Smooth muscle cell (in vitro differentiated cells): ENCODE measurements around the gene PRKCG. TPM values are rescaled to one million over a fixed set of nuclear protein-coding genes. Genes with fewer than 3 reads are reported as not detected.
A peak's percentile ranks its signal among the peaks of the same experiment; 100 is the strongest.
"Not testable (repeated sequence)": the region's sequence is repeated elsewhere in the genome, so short reads cannot be mapped to it uniquely, and the experiment has no call there.

Experiments
- DNase-seq: peaks from one replicate; lab custom pipeline; 2025; ENCODE audit not compliant: unreplicated experiment; lab: John Stamatoyannopoulos, UW
- H2AFZ ChIP-seq: fragments of 200-600 bp; sonication (generic); 2 replicates; pipeline ENCODE4 v1.6.0; 2016; ENCODE audit warnings: antibody characterized with exemption, low read depth, mild to moderate bottlenecking
- H3F3A ChIP-seq: fragments of 200-600 bp; sonication (generic); 2 replicates; pipeline ENCODE4 v1.6.0; 2017; ENCODE audit warnings: antibody characterized with exemption, low read depth
- H3K27ac ChIP-seq: fragments of 200-600 bp; sonication (generic); 2 replicates; pipeline ENCODE4 v1.5.1; 2016; ENCODE audit warnings: low read depth, mild to moderate bottlenecking
- H3K27me3 ChIP-seq: fragments of 200-600 bp; sonication (generic); 2 replicates; pipeline ENCODE4 v1.6.1; 2016; ENCODE audit warnings: low read depth, mild to moderate bottlenecking
- H3K36me3 ChIP-seq: fragments of 200-600 bp; sonication (generic); 2 replicates; pipeline ENCODE4 v1.5.1; 2016; ENCODE audit warnings: low read depth
- H3K4me1 ChIP-seq: fragments of 200-600 bp; sonication (generic); 2 replicates; pipeline ENCODE4 v1.5.1; 2016; ENCODE audit warnings: low read depth
- H3K4me2 ChIP-seq: fragments of 200-600 bp; sonication (generic); 2 replicates; pipeline ENCODE4 v1.6.0; 2016; ENCODE audit warnings: mild to moderate bottlenecking
- H3K4me3 ChIP-seq: fragments of 200-600 bp; sonication (generic); 2 replicates; pipeline ENCODE4 v1.5.1; 2016; ENCODE audit warnings: mild to moderate bottlenecking
- H3K79me2 ChIP-seq: fragments of 200-600 bp; sonication (generic); 2 replicates; pipeline ENCODE4 v1.6.0; 2016; ENCODE audit warnings: low read depth, mild to moderate bottlenecking
- H3K9ac ChIP-seq: fragments of 200-600 bp; sonication (generic); 2 replicates; pipeline ENCODE4 v1.6.0; 2016; ENCODE audit warnings: low read depth
- H3K9me3 ChIP-seq: fragments of 200-600 bp; sonication (generic); replicated peaks from 2 replicates; pipeline ENCODE4 v1.5.1; 2016; ENCODE audit warnings: low read depth
- H4K20me1 ChIP-seq: fragments of 200-600 bp; sonication (generic); 2 replicates; pipeline ENCODE4 v1.6.0; 2016; ENCODE audit warnings: low read depth
- CTCF ChIP-seq: fragments of 200-600 bp; sonication (generic); IDR thresholded peaks from 2 replicates; pipeline ENCODE4 v1.5.1; 2017; ENCODE audit warnings: borderline replicate concordance, mild to moderate bottlenecking, antibody characterized with exemption; ENCODE audit not compliant: insufficient read depth, poor library complexity, severe bottlenecking
- WGBS: methylation state at CpG from one replicate; pipeline ENCODE4 v1.1.7; 2016; ENCODE audit warnings: low lambda C conversion rate; 5-methylcytosine and 5-hydroxymethylcytosine counted together
- polyA plus RNA-seq: library from polyadenylated mRNA; unstranded; fragments of >200 nt; fragmentation: Nextera tagmentation; extraction: Ambion mirVana; gene quantifications from 2 replicates; pipeline ENCODE4 v1.2.1, GENCODE V29; 2016
- total RNA-seq: library from RNA; depleted of rRNA; stranded (reverse); fragments of >200 nt; gene quantifications from 2 replicates; pipeline ENCODE4 v1.2.3, GENCODE V29; 2014

Gene PRKCG
- total RNA-seq (0.18 TPM in 1 of 2 replicates, not detected in the other), polyA plus RNA-seq (0.51 and 0.59 TPM in 2 replicates)

GRCh38 chr19:53881482-53882390, at the start of gene PRKCG:
PRKCG (plus strand) TSS chr19:53882197; CDS start chr19:53882495, 298 bp downstream.
- no peak within 1 kb of the TSS for H3K9ac ChIP-seq
- peaks cover 10% of the 10 kb centered on the region for H3F3A ChIP-seq
- no peaks in the 10 kb centered on the region for H3K36me3 ChIP-seq
- no peak within 1 kb of the TSS for H2AFZ ChIP-seq
- H3K9me3 ChIP-seq, result no peaks in the 10 kb centered on the region
- 4% methylated on average over 28 of the region's 49 CpGs for WGBS
- DNase-seq, result peak; percentile 30
- TF ChIP-seq CTCF, result peak; percentile 42
- H3K4me3 ChIP-seq, result peak within 1 kb of the TSS; percentile 38
- H3K79me2 ChIP-seq, result no peaks in the 10 kb centered on the region
- H3K4me1 ChIP-seq, result peaks cover 6% of the 10 kb centered on the region
- no peak within 1 kb of the TSS for H3K27ac ChIP-seq
- H3K27me3 ChIP-seq, result peaks cover 59% of the 10 kb centered on the region
- H3K4me2 ChIP-seq, result peak within 1 kb of the TSS; percentile 82
- peaks cover 7% of the 10 kb centered on the region for H4K20me1 ChIP-seq

DNA sequence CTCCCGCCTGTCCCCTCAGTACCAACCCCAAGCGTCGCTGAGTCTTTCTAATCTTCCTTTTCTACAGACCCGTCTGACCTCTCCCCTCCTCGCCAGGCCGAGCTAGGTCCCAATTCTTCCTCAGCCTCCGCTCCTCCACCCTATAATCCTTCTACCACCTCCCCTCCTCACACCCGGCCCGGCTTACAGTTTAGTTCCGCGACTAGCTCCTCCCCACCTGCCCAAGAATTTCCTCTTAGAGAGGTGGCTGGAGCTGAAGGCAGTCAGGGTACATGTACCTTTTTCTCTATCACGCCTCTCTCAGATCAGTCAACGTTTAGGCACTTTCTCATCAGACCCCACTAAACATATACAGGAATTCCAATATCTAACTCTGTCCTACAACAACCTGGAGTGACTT, 49.1 kb upstream of the PRKCG start:
- DNase-seq, H3K4me2 ChIP-seq, H3K4me3 ChIP-seq, H4K20me1 ChIP-seq, H3K9ac ChIP-seq, H3F3A ChIP-seq, H3K9me3 ChIP-seq, H2AFZ ChIP-seq, H3K4me1 ChIP-seq, H3K27ac ChIP-seq, H3K79me2 ChIP-seq, H3K36me3 ChIP-seq: not testable (repeated sequence)
- H3K27me3 ChIP-seq, result peaks cover 40% of the 10 kb centered on the region
- WGBS, result 11% methylated on average over 6 of the region's 13 CpGs

DNA sequence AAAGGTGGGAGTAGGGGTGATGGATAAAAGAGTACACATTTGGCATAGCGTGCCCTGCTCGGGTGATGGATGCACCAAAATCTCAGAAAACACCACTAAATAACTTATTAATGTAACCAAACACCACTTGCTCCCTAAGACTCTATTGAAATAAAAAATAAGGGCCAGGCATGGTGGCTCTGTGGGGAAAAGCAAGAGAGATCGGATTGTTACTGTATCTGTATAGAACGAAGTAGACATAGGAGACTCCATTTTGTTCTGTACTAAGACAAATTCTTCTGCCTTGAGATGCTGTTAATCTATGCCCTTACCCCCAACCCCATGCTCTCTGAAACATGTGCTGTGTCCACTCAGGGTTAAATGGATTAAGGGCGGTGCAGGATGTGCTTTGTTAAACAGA, 43.6 kb upstream of the PRKCG start:
- H3K27me3 ChIP-seq, H2AFZ ChIP-seq, H3K9me3 ChIP-seq, H3K79me2 ChIP-seq, H3K36me3 ChIP-seq, H3K9ac ChIP-seq, H3K4me2 ChIP-seq, H4K20me1 ChIP-seq, H3F3A ChIP-seq, H3K4me3 ChIP-seq, H3K4me1 ChIP-seq, DNase-seq, H3K27ac ChIP-seq: not testable (repeated sequence)
- 69% methylated on average over 5 of the region's 5 CpGs for WGBS

DNA sequence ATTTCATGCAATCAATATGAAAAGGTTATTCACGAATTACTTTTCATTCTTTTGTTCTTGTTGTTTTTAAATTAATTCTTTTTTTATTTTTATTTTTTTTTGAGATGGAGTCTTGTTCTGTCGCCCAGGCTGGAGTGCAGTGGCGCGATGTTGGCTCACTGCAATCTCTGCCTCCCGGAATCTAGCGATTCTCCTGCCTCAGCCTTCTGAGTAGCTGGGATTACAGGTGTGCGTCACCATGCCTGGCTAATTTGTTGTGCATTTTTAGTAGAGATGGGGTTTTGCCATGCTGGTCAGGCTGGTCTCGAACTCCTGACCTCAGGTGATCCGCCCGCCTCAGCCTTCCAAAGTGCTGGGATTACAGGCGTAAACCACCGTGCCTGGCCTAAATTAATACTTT, 41.8 kb upstream of the PRKCG start:
- DNase-seq, H3K27me3 ChIP-seq, H4K20me1 ChIP-seq, H3K4me3 ChIP-seq, H3K4me1 ChIP-seq, H3K9ac ChIP-seq, H3K9me3 ChIP-seq, H2AFZ ChIP-seq, H3K4me2 ChIP-seq, H3F3A ChIP-seq, H3K27ac ChIP-seq, H3K36me3 ChIP-seq, H3K79me2 ChIP-seq: not testable (repeated sequence)
- 97% methylated on average over 12 of the region's 12 CpGs for WGBS

GRCh38 chr19:53840914-53841313, 41.1 kb upstream of the PRKCG start:
- not testable (repeated sequence) for H3K9ac ChIP-seq

More at GRCh38 chr19:53840914-53841313, 41.1 kb upstream of the PRKCG start:
- H3K36me3 ChIP-seq, H3F3A ChIP-seq, H4K20me1 ChIP-seq, H3K27me3 ChIP-seq, H2AFZ ChIP-seq, H3K4me3 ChIP-seq, H3K4me1 ChIP-seq, H3K9me3 ChIP-seq, DNase-seq, H3K79me2 ChIP-seq, H3K4me2 ChIP-seq: not testable (repeated sequence)
- 52% methylated on average over 4 of the region's 4 CpGs for WGBS
- H3K27ac ChIP-seq, result peak overlapping the region; percentile 57
